Dermis microvascular lymphatic vessel endothelial cell (primary cell): Measurements from ENCODE around the gene HDAC9. TPM values are rescaled to one million over a fixed set of nuclear protein-coding genes. Genes with fewer than 3 reads are reported as not detected.

Source experiments
- DNase-seq, 2 donors: peaks; one replicate each; pipeline versions ENCODE4 v3.0.0 to v3.0.0-alpha.2; 2010; ENCODE audit warnings: low read depth in 2 of 2
- total RNA-seq: library from RNA; depleted of rRNA; stranded (reverse); fragments of >200 nt; gene quantifications from 2 replicates; pipeline ENCODE4 v1.2.1, GENCODE V29; 2014

Gene HDAC9
- total RNA-seq, 1 donor from 2014 or later: 5.3 TPM

DNA sequence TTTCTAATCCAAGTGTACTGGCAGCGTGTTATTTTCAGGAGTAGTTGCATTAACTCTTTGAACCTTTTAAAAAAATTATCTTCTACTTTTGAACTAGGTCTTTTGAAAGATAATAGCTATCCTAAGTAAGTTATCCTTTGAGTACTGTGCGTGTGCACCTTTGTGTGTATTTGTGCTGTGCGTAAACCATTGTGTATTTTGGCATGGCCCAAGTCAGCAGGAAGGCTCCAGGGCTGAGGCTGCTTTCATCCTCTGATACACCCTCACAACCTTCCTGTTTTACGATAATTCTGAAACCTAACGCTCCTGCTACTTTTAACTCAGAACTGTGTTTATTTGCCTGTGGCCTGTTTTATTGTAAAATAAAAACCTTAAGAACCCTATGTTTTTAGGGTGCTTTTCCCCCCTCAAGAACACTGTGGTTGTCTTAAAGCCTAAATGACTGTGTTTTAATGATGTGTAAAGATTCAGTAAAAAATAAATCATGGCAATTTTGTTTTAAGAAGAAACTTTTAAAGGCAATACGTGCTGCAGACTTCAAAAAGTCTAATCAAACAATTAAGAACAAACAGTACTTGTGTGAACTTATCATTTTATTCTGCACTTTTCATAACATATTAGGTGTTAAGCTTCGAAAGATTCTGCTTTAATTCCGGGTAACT is 57.5 kb downstream of the HDAC9 start:
- DNase-seq: peak; percentile 46 to 76

DNA sequence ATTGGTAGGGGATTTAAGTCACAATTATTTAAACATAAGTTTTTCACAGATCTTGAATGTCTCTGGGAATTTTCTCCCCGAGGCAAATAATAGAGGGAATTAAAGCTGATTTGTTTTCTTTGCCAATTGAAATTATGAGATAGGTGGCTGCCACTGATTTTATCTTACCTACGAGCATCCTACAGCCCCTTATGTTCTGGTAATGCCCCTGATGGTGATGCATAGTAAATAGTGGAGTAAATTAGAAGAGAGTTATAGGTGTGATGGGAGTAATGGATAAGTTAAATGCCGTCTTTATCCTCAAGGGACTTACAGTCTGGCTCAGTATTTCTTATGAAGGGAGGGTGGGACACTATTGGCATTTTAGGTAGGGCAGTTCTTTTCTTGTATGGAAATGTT is 58.1 kb downstream of the HDAC9 start:
- DNase-seq: no peak

DNA sequence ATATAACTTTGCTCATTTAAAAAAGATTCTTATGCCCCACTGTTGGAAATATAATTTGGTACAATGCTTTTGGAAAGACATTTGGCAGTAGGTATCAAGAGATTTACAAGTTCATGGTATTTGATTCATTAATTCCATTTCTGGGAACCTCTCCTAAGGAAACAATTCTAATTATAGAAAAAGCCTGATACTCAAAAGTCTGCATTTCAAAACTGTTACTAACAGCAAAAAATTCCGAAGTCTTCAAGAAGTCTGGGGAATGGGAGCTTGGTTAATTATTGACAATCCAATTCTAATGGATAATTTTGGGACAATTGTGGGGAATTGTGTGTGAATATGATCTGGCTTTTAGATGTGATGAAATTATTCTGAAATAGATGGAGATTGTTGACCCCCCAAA is 59.6 kb downstream of the HDAC9 start:
- DNase-seq: no peak

DNA sequence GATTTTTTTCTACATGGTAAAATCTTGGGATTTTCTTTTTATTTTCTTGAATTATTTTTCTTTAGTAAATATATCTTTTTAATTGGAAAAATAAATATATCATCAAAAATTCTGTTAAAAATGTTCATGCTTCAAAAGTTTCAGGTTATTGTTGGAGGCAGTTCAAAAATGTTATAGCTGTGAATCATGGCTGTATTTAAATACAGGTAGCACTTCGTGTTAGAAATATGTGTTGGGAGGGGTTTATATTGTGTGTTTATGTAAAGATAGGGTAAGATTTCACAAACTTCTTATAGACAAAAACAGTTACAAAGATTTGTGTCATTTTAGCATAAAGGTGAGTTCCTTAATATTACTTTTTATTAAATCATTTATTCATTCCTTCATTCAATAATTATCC is 60.4 kb downstream of the HDAC9 start:
- no peak for DNase-seq

DNA sequence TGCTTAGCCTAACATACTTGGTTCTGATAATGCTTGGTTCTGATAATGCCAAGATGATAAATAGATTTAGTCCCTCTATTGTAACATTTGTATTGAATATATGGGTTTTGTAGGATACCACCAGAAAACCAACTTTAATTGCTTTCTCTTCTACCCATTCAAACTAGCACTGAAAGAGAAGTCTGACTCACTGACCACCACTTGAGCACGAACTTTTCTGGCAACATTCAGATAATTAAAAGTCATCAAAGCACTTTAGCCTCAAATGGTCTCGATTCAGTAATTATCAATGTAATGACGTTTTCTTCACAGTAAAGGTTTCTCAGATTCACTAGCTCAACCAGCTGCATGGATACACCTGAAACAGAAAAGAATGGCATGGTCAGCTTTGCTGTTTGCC is 63.0 kb downstream of the HDAC9 start:
- DNase-seq: no peak

DNA sequence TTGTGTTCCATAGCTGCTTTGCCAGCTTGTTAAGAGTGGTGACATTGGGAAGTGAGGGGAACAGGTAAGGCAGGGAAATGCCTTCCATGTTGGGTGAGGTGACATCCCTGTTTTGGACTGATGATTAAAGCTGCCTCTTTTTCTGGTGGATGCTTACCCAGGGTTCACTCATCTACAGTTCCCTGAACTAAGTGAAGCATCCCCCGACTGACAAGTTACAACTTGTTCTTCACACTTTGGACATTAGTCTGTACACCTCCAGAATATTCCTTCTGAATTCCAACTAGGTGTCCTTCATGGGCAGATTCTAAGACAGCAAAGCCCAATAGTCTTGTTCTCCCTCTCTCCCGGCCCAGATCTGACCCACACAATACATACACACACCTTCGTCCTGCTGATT is 63.4 kb downstream of the HDAC9 start:
- DNase-seq: no peak

DNA sequence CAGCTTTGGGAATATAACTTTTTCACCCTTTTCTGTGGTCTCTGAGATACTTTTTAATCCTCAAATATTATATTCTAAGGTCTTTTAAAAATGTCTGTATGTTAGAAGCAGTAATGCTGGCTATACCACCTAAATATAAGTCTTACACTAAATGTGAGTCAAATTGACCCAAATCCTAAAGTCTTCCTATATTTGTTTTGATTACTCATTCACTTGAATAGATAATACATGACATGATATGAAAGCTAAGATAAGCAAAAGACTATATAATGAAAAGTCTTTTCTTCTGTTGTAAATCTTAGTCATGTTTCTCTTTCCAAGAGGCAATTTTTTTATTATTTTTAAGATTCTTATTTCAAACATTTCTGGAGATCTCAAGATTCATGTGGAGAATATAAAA is 64.2 kb downstream of the HDAC9 start:
- no peak for DNase-seq

DNA sequence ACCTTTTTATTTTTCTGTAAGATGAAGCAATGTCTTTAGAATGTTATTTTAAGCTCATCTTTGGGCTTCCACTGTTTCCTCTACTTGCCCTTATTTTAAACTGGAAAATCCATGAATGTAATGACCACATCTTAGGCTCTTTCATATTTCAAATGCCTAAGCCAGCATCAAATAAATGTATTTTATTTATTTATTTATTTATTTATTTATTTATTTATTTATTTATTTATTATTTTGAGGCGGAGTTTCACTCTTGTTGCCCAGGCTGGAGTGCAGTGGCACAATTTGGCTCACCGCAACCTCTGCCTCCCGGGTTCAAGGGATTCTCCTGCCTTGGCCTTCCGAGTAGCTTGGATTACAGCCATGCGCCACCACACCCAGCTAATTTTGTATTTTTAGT is 69.2 kb downstream of the HDAC9 start:
- DNase-seq: no peak

DNA sequence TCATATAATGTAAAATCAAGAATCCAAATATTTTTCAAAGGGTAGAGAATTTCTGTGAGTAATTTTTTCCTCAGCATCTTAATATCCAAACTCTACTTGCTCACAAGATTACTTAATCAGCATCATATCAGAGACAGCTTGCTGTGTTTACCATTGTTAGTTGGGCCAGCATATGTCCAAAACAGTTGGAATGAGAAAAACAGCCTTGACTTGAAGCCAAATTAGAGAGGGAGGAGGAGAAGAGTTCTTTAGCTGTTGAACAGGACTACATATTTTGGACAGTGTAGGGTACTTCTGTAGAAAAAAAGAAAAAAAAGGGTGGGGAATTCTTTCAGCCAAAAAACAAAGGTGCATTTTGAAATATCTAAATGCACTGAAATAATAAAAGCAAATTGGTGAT is 69.8 kb downstream of the HDAC9 start:
- DNase-seq: no peak

DNA sequence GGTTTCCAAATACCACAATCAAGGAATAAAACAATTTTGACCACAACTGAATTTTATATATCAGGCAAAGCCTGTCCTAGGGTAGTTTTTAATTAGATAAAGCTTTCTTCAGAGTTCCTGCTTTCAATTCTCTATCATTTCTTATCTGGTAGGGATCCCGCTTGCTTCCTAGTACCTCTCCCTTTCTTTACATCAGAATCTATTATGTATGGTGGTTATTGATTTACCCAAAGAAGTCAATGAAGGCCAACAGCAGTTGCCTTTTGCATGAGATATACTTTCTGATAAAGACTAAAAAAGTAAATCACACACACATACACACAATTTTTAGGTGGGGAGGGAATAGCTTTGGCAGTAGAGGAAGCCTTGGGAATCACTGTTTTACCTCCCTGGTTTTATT is 70.7 kb downstream of the HDAC9 start:
- no peak for DNase-seq

DNA sequence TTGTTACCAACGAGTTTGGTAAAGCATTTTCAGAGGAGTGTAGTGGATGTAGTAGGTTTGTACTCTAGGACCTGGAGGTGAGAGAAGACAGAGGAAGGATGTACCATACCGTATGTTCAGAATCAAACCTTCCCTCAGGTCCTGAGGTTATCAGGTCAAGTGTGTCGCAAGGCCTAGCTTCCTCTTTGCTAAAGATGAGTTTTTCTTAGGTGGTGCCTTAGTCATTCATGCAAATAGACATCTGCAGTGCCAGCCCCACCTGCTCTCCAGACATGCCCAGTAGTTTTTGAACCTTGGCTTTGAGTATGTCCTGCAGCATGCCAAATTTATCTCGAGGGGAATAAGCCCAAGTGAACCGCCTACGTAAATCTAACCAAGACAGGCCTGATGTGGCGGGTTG is 71.3 kb downstream of the HDAC9 start:
- DNase-seq: no peak

DNA sequence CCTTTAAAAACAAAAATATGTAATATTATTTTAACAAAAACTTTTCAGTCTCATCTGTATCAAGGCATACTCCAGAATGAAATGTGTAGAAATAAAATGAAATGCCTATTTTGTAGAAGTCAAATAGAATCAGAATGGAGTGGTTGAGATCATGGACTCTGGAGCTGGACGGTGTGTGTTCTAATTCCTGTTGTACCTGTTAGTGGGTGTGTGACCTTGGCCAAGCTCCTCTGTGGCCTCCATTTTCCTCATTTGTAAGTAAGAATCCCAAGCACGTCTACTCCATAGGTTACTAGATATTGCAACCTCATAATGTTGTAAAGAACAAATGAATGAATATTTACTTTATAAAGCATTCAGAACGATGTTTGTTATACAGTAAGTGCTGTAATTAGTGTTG is 74.9 kb downstream of the HDAC9 start:
- no peak for DNase-seq

DNA sequence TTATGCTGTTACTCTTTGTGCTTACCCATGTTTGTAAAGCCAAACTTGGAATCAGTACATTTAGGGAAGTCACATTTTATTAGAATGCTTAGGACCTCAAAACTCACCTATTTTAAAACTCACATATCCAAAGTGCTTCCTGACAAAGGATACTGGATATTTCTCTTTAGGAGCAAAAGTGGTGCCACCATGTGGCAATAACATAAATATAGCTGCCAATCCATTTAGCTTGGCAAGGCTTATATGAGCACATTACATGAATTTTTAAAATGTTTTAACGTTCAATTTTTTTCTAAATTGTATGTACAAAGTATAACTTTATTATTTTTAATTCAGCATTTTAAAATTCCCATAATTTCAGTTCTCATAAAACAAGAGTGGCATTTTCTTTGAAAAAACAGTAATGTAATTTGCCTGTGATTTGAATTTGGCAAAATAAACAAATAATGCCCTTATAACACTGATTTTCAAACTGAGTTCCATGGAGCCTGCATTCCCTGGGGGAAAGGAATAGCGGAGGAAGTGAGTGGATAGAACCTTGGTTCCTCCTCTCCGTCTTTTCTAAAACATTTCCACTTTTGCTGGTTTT is 75.4 kb downstream of the HDAC9 start:
- peak; percentile 67 to 73 for DNase-seq

DNA sequence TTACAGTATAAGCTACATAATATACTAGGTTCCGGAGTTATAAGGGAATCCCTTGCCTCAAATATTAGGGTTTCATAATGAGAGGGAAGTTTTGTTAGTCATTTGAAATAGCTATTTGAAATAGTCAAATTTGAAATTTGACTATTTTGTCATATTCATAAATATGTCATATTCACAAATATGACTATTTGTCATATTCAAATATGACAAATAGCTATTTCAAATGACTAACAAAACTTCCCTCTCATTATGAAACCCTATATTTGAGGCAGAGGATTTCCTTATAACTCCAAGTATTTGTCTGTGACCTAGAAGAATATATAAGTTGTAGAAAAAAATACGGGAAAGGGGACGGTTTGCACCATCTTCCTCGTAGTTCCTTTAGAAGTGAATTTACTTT is 76.6 kb downstream of the HDAC9 start:
- DNase-seq: no peak

DNA sequence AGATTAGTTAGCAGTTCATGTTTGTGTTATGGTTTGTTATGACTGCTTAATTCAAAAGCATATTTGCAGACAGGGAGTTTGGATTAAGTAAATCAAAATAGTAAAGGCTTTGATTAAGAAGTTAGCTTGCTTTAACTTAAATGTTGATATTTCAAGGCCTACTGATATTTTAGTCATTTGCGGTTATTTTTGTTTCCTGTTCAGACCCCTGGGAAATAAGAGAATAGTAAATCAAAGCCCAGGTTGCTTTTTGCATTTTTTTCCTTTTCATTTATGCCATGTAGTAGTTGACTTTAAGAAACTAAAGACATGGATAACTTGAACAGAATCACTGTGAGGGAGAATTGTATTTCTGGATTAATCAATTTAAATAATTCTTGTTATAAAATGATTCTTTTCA is 77.3 kb downstream of the HDAC9 start:
- DNase-seq: no peak

DNA sequence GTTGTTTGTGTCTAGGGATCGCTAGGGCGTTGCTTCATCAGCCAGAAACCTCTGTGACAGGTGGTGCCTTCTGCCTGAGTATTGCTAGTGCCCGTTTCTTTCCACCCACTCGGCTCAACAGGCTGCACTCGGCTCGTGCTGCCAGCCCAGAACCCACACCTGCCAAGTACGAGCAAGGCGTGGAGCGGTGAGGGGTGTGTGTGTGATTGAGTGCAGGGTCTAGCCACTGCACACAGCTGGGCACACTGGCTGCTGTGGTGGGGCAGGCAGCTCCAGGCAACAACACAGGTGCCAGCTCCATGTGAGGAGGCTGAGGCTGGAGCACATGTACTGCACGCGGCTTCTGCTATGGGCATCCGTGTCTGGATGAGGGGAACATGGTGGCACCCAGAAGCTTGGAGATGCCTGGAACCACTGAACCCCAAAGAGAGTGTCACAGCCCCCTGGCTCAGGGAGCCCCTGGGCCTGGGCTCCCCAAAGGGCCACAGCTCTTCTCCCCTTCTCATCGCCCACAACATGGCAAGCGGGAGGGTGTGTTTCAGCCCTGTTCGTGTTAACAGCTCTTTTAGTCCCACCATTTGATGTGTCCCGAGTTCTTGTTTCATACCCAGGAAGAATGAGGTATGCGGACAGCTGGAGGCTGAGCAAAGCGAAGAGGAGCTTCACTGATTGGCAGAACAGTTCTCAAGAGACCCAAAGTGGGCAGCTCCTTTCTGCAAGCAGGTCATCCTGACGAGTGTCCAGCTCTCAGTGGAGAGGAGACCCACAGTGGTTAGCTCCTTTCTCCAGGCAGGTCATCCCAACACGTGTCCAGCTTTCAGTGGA is 78.1 kb downstream of the HDAC9 start:
- DNase-seq: no peak

DNA sequence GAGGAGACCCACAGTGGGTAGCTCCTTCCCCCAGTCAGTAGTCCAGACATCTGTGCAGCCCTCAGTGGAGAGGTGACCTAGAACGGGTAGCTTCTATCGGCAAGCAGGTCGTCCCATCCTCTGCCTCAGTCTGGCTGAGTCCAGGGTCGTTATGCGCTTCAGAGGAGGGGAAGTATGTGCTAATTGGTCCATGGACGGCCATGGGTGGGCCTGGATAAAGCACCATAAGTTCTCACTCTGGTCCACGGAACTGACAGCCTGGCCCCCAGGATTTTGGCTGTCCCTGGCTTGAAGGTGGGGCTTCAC is 78.6 kb downstream of the HDAC9 start:
- no peak for DNase-seq

DNA sequence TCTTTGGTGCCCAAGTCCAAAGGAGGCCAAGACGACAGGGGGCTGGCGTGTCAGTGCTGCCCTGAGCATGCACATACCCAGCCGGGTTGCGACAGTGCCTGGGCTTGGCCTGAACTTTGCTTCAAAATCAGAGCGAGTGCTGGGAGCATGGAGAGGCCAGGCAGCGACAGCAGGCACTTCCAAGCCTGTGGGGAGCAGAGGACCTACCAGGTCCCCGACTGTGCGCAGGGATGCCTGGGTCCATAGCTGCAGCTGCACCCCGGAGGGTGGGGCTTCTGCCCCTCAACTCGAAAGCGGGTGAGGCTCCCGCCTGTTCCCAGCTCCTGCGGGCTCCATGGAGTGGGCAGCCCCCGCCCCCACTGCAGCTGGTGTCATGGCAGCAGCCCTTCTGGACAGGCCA is 79.1 kb downstream of the HDAC9 start:
- no peak for DNase-seq

DNA sequence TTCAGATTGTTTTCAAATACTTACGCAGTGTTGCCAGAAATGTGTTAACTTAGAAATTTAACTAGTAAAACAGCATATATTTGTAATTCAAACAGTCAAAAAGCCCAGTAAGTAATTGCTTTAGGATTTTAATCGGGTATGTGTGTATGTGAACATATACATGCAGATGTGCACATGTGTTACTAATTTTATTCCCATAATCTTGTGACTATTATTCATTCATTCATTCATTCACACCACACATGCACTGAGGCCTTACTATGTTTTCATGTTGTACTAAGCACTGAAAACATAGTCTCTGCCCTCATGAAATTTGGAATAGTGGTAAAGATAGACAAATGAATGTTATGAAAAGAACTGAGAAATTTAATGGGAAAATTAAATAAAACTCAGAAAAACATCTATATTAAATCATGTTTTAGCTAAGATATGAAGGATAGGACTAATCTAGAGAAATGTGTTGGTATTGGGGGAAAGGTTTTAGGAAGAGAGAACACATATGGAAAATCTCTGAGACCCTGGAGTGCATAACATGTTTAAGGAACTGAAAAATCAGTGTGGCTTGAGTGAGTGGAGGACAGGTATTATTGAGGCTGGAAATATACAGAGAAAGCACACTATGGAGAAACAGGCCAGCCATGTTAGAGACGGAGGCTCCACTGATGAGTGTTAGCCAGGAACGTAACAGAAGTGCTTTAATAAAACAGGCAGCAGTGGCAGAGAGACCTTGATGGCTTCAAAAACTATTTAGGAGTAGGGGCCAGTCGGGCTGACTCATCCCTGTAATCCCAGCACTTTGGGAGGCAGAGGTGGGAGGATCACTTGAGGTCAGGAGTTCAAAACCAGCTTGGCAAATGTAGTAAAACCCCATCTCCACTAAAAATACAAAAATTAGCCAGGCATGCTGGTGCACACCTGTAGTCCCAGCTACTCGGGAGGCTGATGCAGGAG is 80.3 kb downstream of the HDAC9 start:
- no peak for DNase-seq

DNA sequence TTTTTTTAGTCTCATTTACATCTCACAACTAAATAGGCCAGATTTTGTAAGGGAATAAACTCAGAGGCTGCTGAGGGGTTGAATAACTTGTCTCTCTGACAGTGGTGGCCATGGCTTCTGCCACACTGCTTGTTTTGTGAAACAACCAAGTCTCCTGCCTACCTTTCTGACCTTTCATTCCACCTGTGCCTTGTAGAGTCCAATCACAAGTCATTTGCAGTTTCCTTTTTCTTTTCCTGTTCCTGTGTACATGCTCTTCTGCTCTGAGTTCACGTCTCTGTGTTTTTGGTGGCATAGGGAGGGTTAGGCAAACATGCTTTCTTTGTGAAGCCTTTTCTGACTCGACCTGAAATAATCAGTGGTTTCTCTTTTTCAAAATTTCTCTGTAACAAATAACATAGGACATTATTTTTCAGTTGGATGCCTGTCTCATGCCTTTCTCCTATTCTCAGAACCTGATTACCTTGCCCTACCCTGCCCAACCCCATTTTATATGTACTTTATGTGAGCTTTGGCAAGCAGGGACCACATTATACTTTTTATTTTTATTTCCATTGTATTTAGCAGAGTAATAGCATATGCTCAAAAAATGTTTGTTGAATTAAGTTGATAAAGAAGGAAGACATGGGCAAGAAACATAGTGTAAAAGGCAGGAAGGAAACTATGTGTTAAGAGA is 81.7 kb downstream of the HDAC9 start:
- DNase-seq: no peak

DNA sequence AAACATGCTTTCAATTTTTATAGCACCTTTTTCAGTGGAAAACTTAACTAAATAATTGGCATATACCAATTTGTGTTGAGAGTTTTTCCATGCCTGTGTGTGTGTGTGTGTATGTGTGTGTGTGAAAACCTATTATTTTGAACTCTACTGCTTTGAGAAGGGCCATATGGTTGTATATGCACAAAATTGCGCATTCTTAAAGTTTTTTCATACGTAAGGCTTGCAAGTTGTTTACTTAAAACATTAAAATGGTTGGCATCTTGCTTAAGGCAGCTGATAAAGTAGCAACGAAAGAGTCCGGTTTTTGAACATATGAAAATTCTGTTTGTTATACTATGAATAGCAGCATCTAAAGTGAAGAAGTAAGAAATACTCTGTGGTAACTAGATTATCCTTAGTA is 84.1 kb downstream of the HDAC9 start:
- DNase-seq: no peak
